Neural progenitor cell (in vitro differentiated cells): ENCODE measurements around the gene LGSN.
"Not testable (repeated sequence)": the region's sequence is repeated elsewhere in the genome, so short reads cannot be mapped to it uniquely, and the experiment has no call there.

Experiments
- EZH2 ChIP-seq: fragments of 200-600 bp; sonication (generic); IDR thresholded peaks from 2 replicates; pipeline ENCODE4 v1.6.1; 2017; ENCODE audit warnings: antibody characterized with exemption, mild to moderate bottlenecking, moderate library complexity
- EZH2phosphoT487 ChIP-seq: fragments of 200-600 bp; sonication (generic); IDR thresholded peaks from 2 replicates; pipeline ENCODE4 v1.6.1; 2017; ENCODE audit warnings: antibody characterized with exemption
- TF ChIP-seq, protein P1 (sequence below): fragments of 200-600 bp; sonication (generic); IDR thresholded peaks from 2 replicates; pipeline ENCODE4 v1.5.1; 2017; ENCODE audit warnings: antibody characterized with exemption, mild to moderate bottlenecking

DNA sequence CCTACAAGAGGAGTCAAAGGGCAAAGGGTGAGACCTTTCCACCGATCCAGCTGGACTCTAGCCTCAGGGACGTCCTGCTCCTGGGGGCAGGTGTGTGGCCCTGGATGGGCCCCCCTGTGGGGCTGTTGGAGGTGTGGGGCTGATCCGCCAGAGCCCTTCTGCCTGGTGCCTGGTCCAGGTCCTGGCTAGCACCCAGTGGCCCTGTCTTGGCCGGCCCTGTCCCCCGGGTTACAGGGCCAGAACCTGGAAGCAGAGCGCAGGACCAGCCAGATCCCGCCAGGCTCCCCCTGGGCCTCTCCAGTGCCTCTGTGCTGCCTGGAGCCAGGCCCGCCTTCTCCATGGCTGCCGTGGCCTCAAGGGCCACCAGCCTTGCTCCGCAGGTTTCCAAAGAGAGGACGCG lies 89.3 kb downstream of the LGSN start:
- TF ChIP-seq, protein P1, sequence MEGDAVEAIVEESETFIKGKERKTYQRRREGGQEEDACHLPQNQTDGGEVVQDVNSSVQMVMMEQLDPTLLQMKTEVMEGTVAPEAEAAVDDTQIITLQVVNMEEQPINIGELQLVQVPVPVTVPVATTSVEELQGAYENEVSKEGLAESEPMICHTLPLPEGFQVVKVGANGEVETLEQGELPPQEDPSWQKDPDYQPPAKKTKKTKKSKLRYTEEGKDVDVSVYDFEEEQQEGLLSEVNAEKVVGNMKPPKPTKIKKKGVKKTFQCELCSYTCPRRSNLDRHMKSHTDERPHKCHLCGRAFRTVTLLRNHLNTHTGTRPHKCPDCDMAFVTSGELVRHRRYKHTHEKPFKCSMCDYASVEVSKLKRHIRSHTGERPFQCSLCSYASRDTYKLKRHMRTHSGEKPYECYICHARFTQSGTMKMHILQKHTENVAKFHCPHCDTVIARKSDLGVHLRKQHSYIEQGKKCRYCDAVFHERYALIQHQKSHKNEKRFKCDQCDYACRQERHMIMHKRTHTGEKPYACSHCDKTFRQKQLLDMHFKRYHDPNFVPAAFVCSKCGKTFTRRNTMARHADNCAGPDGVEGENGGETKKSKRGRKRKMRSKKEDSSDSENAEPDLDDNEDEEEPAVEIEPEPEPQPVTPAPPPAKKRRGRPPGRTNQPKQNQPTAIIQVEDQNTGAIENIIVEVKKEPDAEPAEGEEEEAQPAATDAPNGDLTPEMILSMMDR = not testable (repeated sequence)
- TF ChIP-seq EZH2phosphoT487, EZH2: not testable (repeated sequence)
